H1 (cell line): Measurements from ENCODE around the gene SLC47A2. TPM values are rescaled to one million over a fixed set of nuclear protein-coding genes. Genes with fewer than 3 reads are reported as not detected.

Experiments
- CTCF ChIA-PET: fragments of 300-600 bp; sonication (Branson Sonifier 250); formaldehyde crosslinking; loops from one replicate; lab custom pipeline; 2021; ENCODE audit not compliant: partially characterized antibody; lab: Charles Lee
- POLR2A ChIA-PET: fragments of 300-600 bp; sonication (Branson Sonifier 250); formaldehyde crosslinking; loops from one replicate; lab custom pipeline; 2021; ENCODE audit warnings: inconsistent platforms; ENCODE audit not compliant: partially characterized antibody; lab: Charles Lee
- DNase-seq, 2 experiments: peaks; one replicate each; pipeline versions ENCODE4 v3.0.0 to v3.0.0-alpha.2; 2010 to 2022; ENCODE audit warnings: low spot score in 2 of 2, low read depth in 1 of 2, mixed read lengths in 1 of 2
- FAIRE-seq: peaks from 2 replicates; lab custom pipeline; 2011; peaks lifted over from hg19 to GRCh38; lab: Jason Lieb, UNC
- H2AFZ ChIP-seq: 2 replicates; pipeline ENCODE4 v1.8.1; 2012; ENCODE audit warnings: low read length, inconsistent platforms
- H2AK5ac ChIP-seq: 2 replicates; pipeline ENCODE4 v1.6.1; 2013; ENCODE audit warnings: low read depth, low read length
- H2BK120ac ChIP-seq: replicated peaks from 2 replicates; pipeline ENCODE3; 2013; ENCODE audit warnings: low read depth, low read length, inconsistent platforms
- H2BK12ac ChIP-seq: 2 replicates; pipeline ENCODE4 v1.6.1; 2013; ENCODE audit warnings: low read depth, low read length
- H2BK15ac ChIP-seq: 2 replicates; pipeline ENCODE4 v1.6.1; 2013; ENCODE audit warnings: low read length
- H2BK20ac ChIP-seq: 2 replicates; pipeline ENCODE4 v1.6.1; 2013; ENCODE audit warnings: low read length
- H2BK5ac ChIP-seq: 2 replicates; pipeline ENCODE4 v1.6.1; 2013; ENCODE audit warnings: low read depth, low read length
- H3K14ac ChIP-seq: 2 replicates; pipeline ENCODE4 v1.6.1; 2013; ENCODE audit warnings: inconsistent platforms; ENCODE audit not compliant: insufficient read length
- H3K18ac ChIP-seq: 2 replicates; pipeline ENCODE4 v1.6.1; 2013; ENCODE audit warnings: low read length; ENCODE audit errors: extremely low read depth
- H3K23ac ChIP-seq: 2 replicates; pipeline ENCODE4 v1.6.1; 2013; ENCODE audit warnings: inconsistent platforms; ENCODE audit not compliant: insufficient read length
- H3K23me2 ChIP-seq: 2 replicates; pipeline ENCODE4 v1.6.1; 2013; ENCODE audit warnings: low read depth, low read length
- H3K27ac ChIP-seq: 2 replicates; pipeline ENCODE4 v1.6.1; 2011; ENCODE audit warnings: low read depth, low read length, inconsistent platforms
- H3K27me3 ChIP-seq, 4 experiments: replicated peaks in 1 of 4; 1 replicate in 1 of 4; 2 replicates in 3 of 4; pipeline versions ENCODE4 v1.6.1 to v1.8.1; 2011 to 2013; ENCODE audit warnings: low read length in 3 of 4, mild to moderate bottlenecking in 3 of 4, inconsistent platforms in 2 of 4, mixed read lengths in 2 of 4, moderate library complexity in 1 of 4; ENCODE audit not compliant: control insufficient read depth in 3 of 4, insufficient read depth in 3 of 4; ENCODE audit errors: extremely low read depth in 1 of 4
- H3K36me3 ChIP-seq, 4 experiments: 2 replicates each; pipeline versions ENCODE4 v1.6.1 to v1.8.1; 2011 to 2013; ENCODE audit warnings: mild to moderate bottlenecking in 4 of 4, low read length in 3 of 4, moderate library complexity in 2 of 4, control low read depth in 1 of 4, inconsistent platforms in 1 of 4; ENCODE audit not compliant: insufficient read depth in 4 of 4, control insufficient read depth in 2 of 4
- H3K4ac ChIP-seq: replicated peaks from 2 replicates; pipeline ENCODE3; 2013; ENCODE audit warnings: low read length, low read depth, mixed read lengths, inconsistent platforms; ENCODE audit not compliant: insufficient read length
- H3K4me1 ChIP-seq, 4 experiments: replicated peaks in 1 of 4; 1 replicate in 1 of 4; 2 replicates in 3 of 4; pipeline versions ENCODE4 v1.6.1 to v1.8.1; 2011 to 2013; ENCODE audit warnings: low read length in 3 of 4, inconsistent platforms in 2 of 4, mixed read lengths in 1 of 4; ENCODE audit not compliant: insufficient read depth in 4 of 4, control insufficient read depth in 3 of 4
- H3K4me2 ChIP-seq, 2 experiments: 2 replicates each; pipeline versions ENCODE4 v1.6.1 to v1.8.1; 2011 to 2013; ENCODE audit warnings: low read depth in 2 of 2, low read length in 2 of 2, control low read depth in 1 of 2, inconsistent platforms in 1 of 2, mild to moderate bottlenecking in 1 of 2; ENCODE audit not compliant: insufficient read depth in 1 of 2
- H3K4me3 ChIP-seq, 4 experiments: fragments of 200-600, 300-600 bp in 1 of 4; sonication (generic), shearing (Covaris generic), sonication (Bioruptor Twin) in 1 of 4; 2 replicates each; pipeline versions ENCODE4 v1.5.1 to v1.8.1; 2011 to 2016; ENCODE audit warnings: low read length in 4 of 4, low read depth in 3 of 4, control low read depth in 2 of 4, inconsistent platforms in 2 of 4, mild to moderate bottlenecking in 2 of 4, mixed read lengths in 1 of 4, moderate library complexity in 1 of 4; ENCODE audit not compliant: insufficient read depth in 2 of 4; ENCODE audit errors: extremely low read depth in 1 of 4
- H3K56ac ChIP-seq: replicated peaks from 2 replicates; pipeline ENCODE3; 2013; ENCODE audit warnings: low read depth, mild to moderate bottlenecking, mixed read lengths, low read length, inconsistent platforms; ENCODE audit not compliant: insufficient read length
- H3K79me1 ChIP-seq: 2 replicates; pipeline ENCODE4 v1.6.1; 2013; ENCODE audit warnings: low read depth, low read length, control low read depth
- H3K79me2 ChIP-seq, 2 experiments: 2 replicates each; pipeline versions ENCODE4 v1.6.1 to v1.8.1; 2012 to 2013; ENCODE audit warnings: low read length in 2 of 2, mild to moderate bottlenecking in 2 of 2, inconsistent platforms in 1 of 2; ENCODE audit not compliant: insufficient read depth in 2 of 2, control insufficient read depth in 1 of 2
- H3K9ac ChIP-seq, 4 experiments: replicated peaks in 1 of 4; 1 replicate in 1 of 4; 2 replicates in 3 of 4; pipeline versions ENCODE4 v1.6.1 to v1.8.1; 2011 to 2013; ENCODE audit warnings: low read depth in 3 of 4, low read length in 3 of 4, control low read depth in 2 of 4, mild to moderate bottlenecking in 2 of 4, moderate library complexity in 2 of 4, inconsistent platforms in 1 of 4; ENCODE audit errors: extremely low read depth in 1 of 4
- H3K9me3 ChIP-seq, 2 experiments: 2 replicates each; pipeline versions ENCODE4 v1.6.1 to v1.8.1; 2012 to 2013; ENCODE audit warnings: mild to moderate bottlenecking in 2 of 2, moderate library complexity in 2 of 2, control low read depth in 1 of 2, inconsistent platforms in 1 of 2, low read depth in 1 of 2, low read length in 1 of 2, mixed read lengths in 1 of 2; ENCODE audit not compliant: insufficient read depth in 2 of 2
- H4K20me1 ChIP-seq, 2 experiments: replicated peaks in 1 of 2; 2 replicates each; pipeline versions ENCODE3 to v1.8.1; 2011 to 2013; ENCODE audit warnings: inconsistent platforms in 2 of 2, low read length in 2 of 2, mild to moderate bottlenecking in 1 of 2; ENCODE audit not compliant: insufficient read depth in 2 of 2, control insufficient read depth in 1 of 2
- H4K5ac ChIP-seq: 2 replicates; pipeline ENCODE4 v1.6.1; 2013; ENCODE audit warnings: low read length, low read depth, mixed read lengths, inconsistent platforms; ENCODE audit not compliant: insufficient read length
- H4K8ac ChIP-seq: 2 replicates; pipeline ENCODE4 v1.8.0; 2013; ENCODE audit warnings: mild to moderate bottlenecking, moderate library complexity, low read length, inconsistent platforms; ENCODE audit not compliant: insufficient read depth; ENCODE audit errors: extremely low read depth
- H4K91ac ChIP-seq: replicated peaks from 2 replicates; pipeline ENCODE3; 2013; ENCODE audit warnings: low read length, mixed read lengths, inconsistent platforms; ENCODE audit not compliant: insufficient read length
- BACH1 ChIP-seq: IDR thresholded peaks from 2 replicates; pipeline ENCODE4 v1.6.1; 2012; ENCODE audit warnings: low read length, improper control_type of control experiment
- CTBP2 ChIP-seq: IDR thresholded peaks from 2 replicates; pipeline ENCODE4 v1.7.0; 2011; ENCODE audit warnings: borderline replicate concordance, mild to moderate bottlenecking, moderate library complexity, mixed read lengths, low read length; ENCODE audit not compliant: insufficient read depth, insufficient read length
- HDAC2 ChIP-seq, 2 experiments: fragments of 300-600 bp in 1 of 2; sonication (generic) in 1 of 2; IDR thresholded peaks; 2 replicates each; pipeline ENCODE4 v1.6.1; 2011 to 2012; ENCODE audit warnings: low read depth in 2 of 2, low read length in 2 of 2, mild to moderate bottlenecking in 2 of 2, moderate library complexity in 2 of 2, borderline replicate concordance in 1 of 2, inconsistent platforms in 1 of 2
- JUN ChIP-seq: IDR thresholded peaks from 2 replicates; pipeline ENCODE4 v1.6.1; 2011; ENCODE audit warnings: low read depth, mild to moderate bottlenecking, improper control_type of control experiment, low read length
- JUND ChIP-seq: IDR thresholded peaks from 2 replicates; pipeline ENCODE4 v1.6.1; 2011; ENCODE audit warnings: mild to moderate bottlenecking, improper control_type of control experiment, low read length
- KDM4A ChIP-seq: IDR thresholded peaks from one replicate; pipeline ENCODE4 v1.7.1; 2012; ENCODE audit warnings: low read depth, mild to moderate bottlenecking, moderate library complexity, low read length, inconsistent platforms; ENCODE audit not compliant: severe bottlenecking
- NANOG ChIP-seq: IDR thresholded peaks from 2 replicates; pipeline ENCODE4 v1.6.1; 2011; ENCODE audit warnings: low read length, low read depth, mild to moderate bottlenecking, inconsistent platforms; ENCODE audit not compliant: insufficient read depth, poor library complexity, severe bottlenecking
- NRF1 ChIP-seq: IDR thresholded peaks from 2 replicates; pipeline ENCODE4 v1.6.1; 2011; ENCODE audit warnings: mild to moderate bottlenecking, low read depth, low read length, improper control_type of control experiment
- POU5F1 ChIP-seq: IDR thresholded peaks from 2 replicates; pipeline ENCODE4 v1.6.1; 2011; ENCODE audit warnings: low read depth, mild to moderate bottlenecking, low read length, moderate library complexity
- SAP30 ChIP-seq: fragments of 300-600 bp; sonication (generic); IDR thresholded peaks from 2 replicates; pipeline ENCODE4 v1.7.1; 2012; ENCODE audit warnings: low read length, moderate library complexity, mild to moderate bottlenecking, inconsistent platforms; ENCODE audit not compliant: insufficient read depth, insufficient replicate concordance
- SIN3A ChIP-seq, 2 experiments: IDR thresholded peaks in 1 of 2; conservative IDR thresholded peaks in 1 of 2; 2 replicates each; pipeline ENCODE4 v1.6.1; 2011 to 2012; ENCODE audit warnings: low read length in 2 of 2, improper control_type of control experiment in 1 of 2, low read depth in 1 of 2, mild to moderate bottlenecking in 1 of 2
- SP2 ChIP-seq: IDR thresholded peaks from 2 replicates; pipeline ENCODE4 v1.6.1; 2012; ENCODE audit warnings: mild to moderate bottlenecking, low read length, inconsistent platforms
- TAF7 ChIP-seq: optimal IDR thresholded peaks from 2 replicates; pipeline ENCODE3; 2011; ENCODE audit warnings: low read depth, mild to moderate bottlenecking, inconsistent platforms, low read length, moderate library complexity, borderline replicate concordance
- WGBS, 2 experiments: shearing (Covaris generic) in 1 of 2; methylation state at CpG; one replicate each; pipeline versions ENCODE4 v1.1.6 to v1.1.7; 2013 to 2015; ENCODE audit warnings: low lambda C conversion rate in 2 of 2, mixed read lengths in 2 of 2, inconsistent platforms in 1 of 2, low coverage in 1 of 2, missing lambda C conversion rate in 1 of 2; ENCODE audit not compliant: insufficient replicate concordance in 2 of 2, insufficient coverage in 1 of 2, insufficient read length in 1 of 2; ENCODE audit errors: extremely low coverage in 1 of 2, missing lambda C conversion rate in 1 of 2; 5-methylcytosine and 5-hydroxymethylcytosine counted together
- polyA plus RNA-seq, 7 experiments: library from polyadenylated mRNA; depleted of rRNA in 3 of 7; stranded (reverse) in 5 of 7; unstranded in 2 of 7; fragments of >200 nt in 5 of 7; fragments of 200-250 nt in 2 of 7; gene quantifications; 1 replicate in 5 of 7; 2 replicates in 1 of 7; 4 replicates in 1 of 7; pipeline versions ENCODE4 v1.2.1 to v1.2.3, GENCODE V29; 2011 to 2013; ENCODE audit warnings: missing spikeins in 2 of 7, mixed read lengths in 2 of 7
- total RNA-seq: library from RNA; stranded (reverse); fragmentation: NEBNext Ultra II Directional; extraction: Animal tissue kit (Norgen Biotek cat#: 25700); gene quantifications from 2 replicates; pipeline ENCODE4 v1.2.1, GENCODE V29; 2021

The SLC47A2 gene
- total and polyA plus RNA-seq, 2 of the 8 experiments (the other 6 are each of a cell fraction or from before 2014, with no cell fraction given), result not detected

DNA sequence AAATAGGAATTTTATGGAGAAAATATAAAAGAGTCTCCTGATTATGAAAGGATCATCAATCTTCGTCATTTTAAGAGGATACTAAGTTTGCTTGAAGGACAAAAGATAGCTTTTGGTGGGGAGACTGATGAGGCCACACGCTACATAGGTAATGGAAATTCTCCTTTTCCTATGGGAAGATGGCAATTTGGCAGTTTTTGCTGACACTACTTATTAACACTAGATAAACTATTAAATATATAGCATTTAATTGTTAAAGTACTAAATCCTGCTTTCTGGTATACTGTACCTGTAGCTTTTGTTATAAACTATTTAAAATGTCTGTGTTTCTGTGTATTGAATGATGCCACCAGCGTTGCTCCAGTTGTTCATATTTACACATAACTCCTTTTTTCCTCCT is 55.3 kb downstream of the SLC47A2 start:
- FAIRE-seq, result no peak
- CTCF ChIA-PET, result interaction anchor here (1.2 to 1.6 kb wide), 5 partner anchors 8 to 124 kb away, joined by 3 to 4 read pairs (median 3); no protein-coding TSS in a partner anchor
- WGBS, 2 experiments, result 89% methylated on average over 3 of the region's 3 CpGs; no CpG with 5 or more reads in 1 of the 2 experiments
- no peak for TF ChIP-seq HDAC2 (IDR thresholded peaks at IDR 0.05; ENCODE audit: borderline replicate concordance in 1 of 2, low read depth in 2 of 2, low read length in 2 of 2)
- no peak for TF ChIP-seq SAP30
- no peak for TF ChIP-seq JUN
- no peak for TF ChIP-seq NRF1
- no peak for TF ChIP-seq JUND
- TF ChIP-seq SP2, result no peak
- TF ChIP-seq POU5F1, result no peak
- TF ChIP-seq BACH1, result no peak
- no peak for TF ChIP-seq SIN3A (conservative IDR thresholded peaks at IDR 0.05 in 1 of 2, IDR thresholded peaks at IDR 0.05 in 1 of 2; ENCODE audit: low read depth in 1 of 2, low read length in 2 of 2)
- TF ChIP-seq KDM4A, result no peak
- no peak for TF ChIP-seq NANOG
- TF ChIP-seq CTBP2, result no peak
- no peak for TF ChIP-seq TAF7

More for the DNA sequence above, 55.3 kb downstream of the SLC47A2 start:
- no peak overlapping the region for H3K23ac ChIP-seq
- H3K79me2 ChIP-seq, result peaks cover 0 to under 1% of the 10 kb centered on the region in 2 experiments; a peak in 1 of 4 replicates
- no peak for DNase-seq
- POLR2A ChIA-PET, result no interaction called here
- peaks cover 2 to 5% of the 10 kb centered on the region in 2 experiments for H4K20me1 ChIP-seq
- no peaks in the 10 kb centered on the region for H3K9me3 ChIP-seq
- no peak overlapping the region for H2BK15ac ChIP-seq
- no peak overlapping the region for H3K4me2 ChIP-seq
- H3K18ac ChIP-seq, result no peak overlapping the region
- H2BK12ac ChIP-seq, result no peak overlapping the region
- no peak overlapping the region for H2AK5ac ChIP-seq
- H4K8ac ChIP-seq, result no peak overlapping the region
- H2BK120ac ChIP-seq, result no peak overlapping the region
- no peak overlapping the region for H4K5ac ChIP-seq
- H3K4ac ChIP-seq, result no peak overlapping the region
- H2AFZ ChIP-seq, result no peak overlapping the region
- no peaks in the 10 kb centered on the region for H3K27me3 ChIP-seq
- H3K27ac ChIP-seq, result no peak overlapping the region
- no peak overlapping the region for H3K9ac ChIP-seq
- no peaks in the 10 kb centered on the region for H3K23me2 ChIP-seq
- no peak overlapping the region for H2BK20ac ChIP-seq
- no peak overlapping the region for H3K56ac ChIP-seq
- H3K36me3 ChIP-seq, result peaks cover 2 to 43% (median 14%) of the 10 kb centered on the region in 4 experiments; a peak in 6 of 8 replicates
- no peak overlapping the region for H4K91ac ChIP-seq
- peaks cover 3% of the 10 kb centered on the region for H3K79me1 ChIP-seq
- no peak overlapping the region for H3K4me3 ChIP-seq
- peaks cover 0 to 7% (median 5%) of the 10 kb centered on the region in 4 experiments; a peak in 5 of 7 replicates for H3K4me1 ChIP-seq
- no peak overlapping the region for H2BK5ac ChIP-seq
- H3K14ac ChIP-seq, result no peak overlapping the region
